Measurements from ENCODE around the gene LIPF. TPM values are rescaled to one million over a fixed set of nuclear protein-coding genes. Genes with fewer than 3 reads are reported as not detected.
"Not testable (repeated sequence)": the region's sequence is repeated elsewhere in the genome, so short reads cannot be mapped to it uniquely, and the experiment has no call there.

Gene LIPF
- total RNA-seq, 6 experiments from 2014 or later: not detected

DNA sequence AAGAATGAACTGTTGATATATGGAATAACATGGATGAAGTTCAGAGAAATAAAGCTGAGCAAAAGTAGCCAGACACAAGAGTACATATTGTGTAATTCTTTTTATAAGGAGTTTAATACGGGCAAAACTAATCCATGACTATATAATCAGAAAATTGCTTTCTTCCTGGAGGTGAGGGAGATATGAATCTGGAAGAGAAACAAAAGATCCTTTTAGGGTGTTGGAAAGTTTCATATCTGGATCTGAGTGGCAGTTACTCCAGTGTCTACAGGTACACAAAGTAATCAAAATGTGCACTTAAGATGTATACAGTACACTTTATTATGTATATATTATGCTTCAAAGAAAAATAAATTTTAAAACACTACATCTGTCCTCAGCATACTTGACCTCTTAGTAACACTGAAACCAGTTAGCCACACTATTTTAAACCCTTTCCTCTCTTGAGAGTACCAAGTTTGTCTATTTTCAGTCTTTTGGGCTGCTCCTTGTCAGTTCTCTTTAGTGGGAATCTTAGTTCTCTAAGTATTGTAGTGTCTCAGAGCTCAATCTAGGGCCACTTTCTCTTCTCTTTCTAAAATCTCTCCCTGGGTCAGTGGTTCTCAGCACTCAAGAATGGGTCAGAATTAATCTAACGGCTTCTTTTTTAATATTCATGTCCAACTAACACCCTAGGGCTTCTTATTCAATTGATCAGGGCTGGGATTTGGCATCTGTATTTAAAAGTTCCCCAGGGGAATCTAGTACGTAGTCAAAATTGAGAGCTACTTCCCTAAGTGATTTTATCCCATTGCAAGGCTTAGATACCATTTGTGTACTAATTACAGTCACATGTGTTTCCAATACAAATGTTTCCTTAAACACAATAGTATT lies 4.3 kb upstream of the LIPF start:
- no peak for ATAC-seq
- no peaks in the 10 kb centered on the region for H3K36me3 ChIP-seq
- H3K27me3 ChIP-seq: no peaks in the 10 kb centered on the region
- intact Hi-C loops (cut with DNase I): no loop called here
- no peaks in the 10 kb centered on the region for H3K4me1 ChIP-seq
- no peaks in the 10 kb centered on the region for H3K9me3 ChIP-seq
- TF ChIP-seq POLR2A (IDR thresholded peaks at IDR 0.05): no peak
- TF ChIP-seq CTCF (IDR thresholded peaks at IDR 0.05): no peak
- no peak overlapping the region for H3K4me3 ChIP-seq
- 58% methylated on average over 3 of the region's 3 CpGs for WGBS (ENCODE audit: insufficient coverage, low coverage, low lambda C conversion rate, missing lambda C conversion rate)
- H3K27ac ChIP-seq: no peak overlapping the region
- DNase-seq: no peak

GRCh38 chr10:88660598-88660884 lies 3.7 kb upstream of the LIPF start:
- intact Hi-C loops (cut with DNase I): no loop called here

DNA sequence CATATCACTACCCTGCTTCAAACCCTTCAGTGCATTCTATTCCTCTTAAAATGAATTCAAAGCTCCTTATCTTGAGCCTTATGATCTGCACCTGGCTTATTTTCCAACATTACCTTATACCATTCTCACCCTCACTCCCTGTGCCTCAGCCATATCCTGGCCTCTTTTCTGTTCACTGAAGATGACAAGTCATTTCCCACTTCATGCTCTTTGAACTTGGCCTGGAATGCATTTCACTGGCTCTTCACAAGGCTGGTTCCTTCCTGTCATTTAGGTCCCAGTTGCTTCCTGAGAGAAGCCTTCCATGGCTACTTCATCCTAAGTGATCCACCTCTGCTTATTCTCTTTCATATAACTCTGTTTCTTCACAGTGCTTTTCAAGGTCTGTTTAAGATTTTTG lies 3.2 kb upstream of the LIPF start:
- Histone ChIP-seq H3K27ac (no peak overlapping the region), H3K27me3 (no peaks in the 10 kb centered on the region), H3K36me3 (no peaks in the 10 kb centered on the region), H3K4me1 (no peaks in the 10 kb centered on the region), H3K4me3 (no peak overlapping the region), H3K9me3 (no peaks in the 10 kb centered on the region)
- intact Hi-C loops (cut with DNase I): no loop called here
- TF ChIP-seq CTCF (IDR thresholded peaks at IDR 0.05) (no peak), POLR2A (IDR thresholded peaks at IDR 0.05) (no peak)
- no peak for DNase-seq
- no peak for ATAC-seq

More at GRCh38 chr10:88660598-88660884, 3.7 kb upstream of the LIPF start:
- no peaks in the 10 kb centered on the region for H3K36me3 ChIP-seq
- no peaks in the 10 kb centered on the region for H3K9me3 ChIP-seq
- H3K4me3 ChIP-seq: no peak overlapping the region
- no peak overlapping the region for H3K27ac ChIP-seq
- ATAC-seq (no peak), DNase-seq (no peak)
- WGBS (ENCODE audit: insufficient coverage, low coverage, low lambda C conversion rate, missing lambda C conversion rate): 29% methylated on average over 3 of the region's 3 CpGs
- H3K27me3 ChIP-seq: no peaks in the 10 kb centered on the region
- H3K4me1 ChIP-seq: no peaks in the 10 kb centered on the region
- TF ChIP-seq CTCF (IDR thresholded peaks at IDR 0.05) (no peak), POLR2A (IDR thresholded peaks at IDR 0.05) (no peak)

GRCh38 chr10:88661577-88661976 lies 2.7 kb upstream of the LIPF start:
- H3K36me3 ChIP-seq: no peaks in the 10 kb centered on the region
- intact Hi-C loops (cut with DNase I): no loop called here
- no peak overlapping the region for H3K27ac ChIP-seq
- DNase-seq: no peak
- no peaks in the 10 kb centered on the region for H3K4me1 ChIP-seq
- TF ChIP-seq POLR2A (IDR thresholded peaks at IDR 0.05) (no peak), CTCF (IDR thresholded peaks at IDR 0.05) (no peak)
- no peak overlapping the region for H3K4me3 ChIP-seq
- no peaks in the 10 kb centered on the region for H3K9me3 ChIP-seq
- ATAC-seq: no peak
- no peaks in the 10 kb centered on the region for H3K27me3 ChIP-seq

GRCh38 chr10:88663153-88663552 lies 1.1 kb upstream of the LIPF start:
- H3K27me3 ChIP-seq; H3K36me3 ChIP-seq; H3K27ac ChIP-seq; DNase-seq; H3K4me3 ChIP-seq; intact Hi-C loops (cut with DNase I); ATAC-seq; H3K9me3 ChIP-seq; H3K4me1 ChIP-seq: not testable (repeated sequence)
- 100% methylated on average over 2 of the region's 2 CpGs for WGBS (ENCODE audit: insufficient coverage, low coverage, low lambda C conversion rate, missing lambda C conversion rate)

Measured in right lobe of liver (tissue), 6 donors.